Epithelial cell of prostate (primary cell): ENCODE results near the gene SF3B3.
"Not testable (repeated sequence)": the region's sequence is repeated elsewhere in the genome, so short reads cannot be mapped to it uniquely, and the experiment has no call there.

ENCODE experiments used
- DNase-seq: peaks from one replicate; pipeline ENCODE4 v3.0.0-alpha.2; 2011; ENCODE audit warnings: low read depth, low spot score
- H3K27ac ChIP-seq: fragments of 450-650 bp; 2 replicates; pipeline ENCODE4 v1.5.1; 2017; ENCODE audit warnings: mild to moderate bottlenecking

Gene SF3B3

GRCh38 chr16:70610273-70611223 is 86.9 kb downstream of the SF3B3 start:
- DNase-seq: no peak
- H3K27ac ChIP-seq: no peak overlapping the region

GRCh38 chr16:70611224-70611598 is 87.6 kb downstream of the SF3B3 start:
- DNase-seq: no peak
- no peak overlapping the region for H3K27ac ChIP-seq

- DNase-seq: no peak
- no peak overlapping the region for H3K27ac ChIP-seq
Observed at GRCh38 chr16:70611785-70612303, 88.2 kb downstream of the SF3B3 start.

- no peak for DNase-seq
Observed at GRCh38 chr16:70612931-70613330, 89.3 kb downstream of the SF3B3 start.

GRCh38 chr16:70614208-70614951 is 90.8 kb downstream of the SF3B3 start:
- H3K27ac ChIP-seq: no peak overlapping the region
- no peak for DNase-seq

More at GRCh38 chr16:70612931-70613330, 89.3 kb downstream of the SF3B3 start:
- no peak overlapping the region for H3K27ac ChIP-seq

- DNase-seq: no peak
- no peak overlapping the region for H3K27ac ChIP-seq
Observed at GRCh38 chr16:70615945-70616344, 92.3 kb downstream of the SF3B3 start.

GRCh38 chr16:70621864-70622263 is 98.2 kb downstream of the SF3B3 start:
- H3K27ac ChIP-seq, DNase-seq: not testable (repeated sequence)
